MM.1S (cell line): ENCODE measurements around the gene SOBP.

Experiments used
- DNase-seq: peaks from one replicate; pipeline ENCODE4 v3.0.0-alpha.2; 2015
- H2AFZ ChIP-seq: fragments of 300-600 bp; sonication (generic); 2 replicates; pipeline ENCODE4 v1.6.0; 2016; ENCODE audit warnings: antibody characterized with exemption, low read length
- H3F3A ChIP-seq: fragments of 300-600 bp; sonication (generic); 2 replicates; pipeline ENCODE4 v1.6.1; 2016; ENCODE audit warnings: mild to moderate bottlenecking, antibody characterized with exemption, low read length, moderate library complexity, mixed read lengths; ENCODE audit not compliant: insufficient read depth
- H3K27ac ChIP-seq: fragments of 300-600 bp; sonication (generic); 2 replicates; pipeline ENCODE4 v1.5.1; 2016; ENCODE audit warnings: mild to moderate bottlenecking, low read length
- H3K27me3 ChIP-seq: fragments of 300-600 bp; sonication (generic); replicated peaks from 2 replicates; pipeline ENCODE4 v1.6.0; 2016; ENCODE audit warnings: low read length; ENCODE audit not compliant: insufficient read depth
- H3K36me3 ChIP-seq: fragments of 300-600 bp; sonication (generic); replicated peaks from 2 replicates; pipeline ENCODE4 v1.6.1; 2016; ENCODE audit warnings: mild to moderate bottlenecking, low read length, mixed read lengths; ENCODE audit not compliant: insufficient read depth
- H3K4me1 ChIP-seq: fragments of 300-600 bp; sonication (generic); 2 replicates; pipeline ENCODE4 v1.6.1; 2016; ENCODE audit warnings: low read length, mixed read lengths
- H3K4me2 ChIP-seq: fragments of 300-600 bp; sonication (generic); 2 replicates; pipeline ENCODE4 v1.6.0; 2016; ENCODE audit warnings: low read depth, low read length
- H3K4me3 ChIP-seq: fragments of 300-600 bp; sonication (generic); 2 replicates; pipeline ENCODE4 v1.5.1; 2016; ENCODE audit warnings: low read length, mixed read lengths
- H3K79me2 ChIP-seq: fragments of 300-600 bp; sonication (generic); 2 replicates; pipeline ENCODE4 v1.6.1; 2016; ENCODE audit warnings: mixed run types, low read length, mixed read lengths
- H3K9ac ChIP-seq: fragments of 300-600 bp; sonication (generic); 2 replicates; pipeline ENCODE4 v1.6.1; 2016; ENCODE audit warnings: low read length, mixed read lengths
- H3K9me2 ChIP-seq: fragments of 300-600 bp; sonication (generic); replicated peaks from 2 replicates; pipeline ENCODE4 v1.6.1; 2016; ENCODE audit warnings: mild to moderate bottlenecking, low read length, mixed read lengths; ENCODE audit not compliant: insufficient read depth
- H3K9me3 ChIP-seq: fragments of 300-600 bp; sonication (generic); replicated peaks from 2 replicates; pipeline ENCODE4 v1.6.1; 2016; ENCODE audit warnings: mild to moderate bottlenecking, low read length, mixed read lengths; ENCODE audit not compliant: insufficient read depth
- H4K20me1 ChIP-seq: fragments of 300-600 bp; sonication (generic); 2 replicates; pipeline ENCODE4 v1.6.1; 2016; ENCODE audit warnings: mild to moderate bottlenecking, low read length, moderate library complexity, mixed read lengths; ENCODE audit not compliant: insufficient read depth
- CTCF ChIP-seq: fragments of 300-600 bp; sonication (generic); IDR thresholded peaks from 2 replicates; pipeline ENCODE4 v1.5.1; 2016; ENCODE audit warnings: antibody characterized with exemption, low read length, mixed read lengths
- EZH2 ChIP-seq: fragments of 300-600 bp; sonication (generic); optimal IDR thresholded peaks from 2 replicates; pipeline ENCODE3; 2017; ENCODE audit warnings: low read depth, mild to moderate bottlenecking, antibody characterized with exemption, low read length, mixed read lengths
- EZH2phosphoT487 ChIP-seq: fragments of 300-600 bp; sonication (generic); IDR thresholded peaks from 2 replicates; pipeline ENCODE4 v1.6.1; 2018; ENCODE audit warnings: antibody characterized with exemption, low read length

SOBP gene

GRCh38 chr6:107496892-107497684, 7.2 kb downstream of the SOBP start:
- no peaks in the 10 kb centered on the region for H4K20me1 ChIP-seq
- no peaks in the 10 kb centered on the region for H3K9me3 ChIP-seq
- H3F3A ChIP-seq, result no peaks in the 10 kb centered on the region
- peaks cover 7% of the 10 kb centered on the region; the same call in 1 of the 2 replicates for H3K4me1 ChIP-seq
- no peak overlapping the region for H3K4me2 ChIP-seq
- no peak for DNase-seq
- H3K9me2 ChIP-seq, result no peaks in the 10 kb centered on the region
- no peak overlapping the region for H3K4me3 ChIP-seq
- no peak overlapping the region for H2AFZ ChIP-seq
- H3K79me2 ChIP-seq, result no peaks in the 10 kb centered on the region
- no peak overlapping the region for H3K9ac ChIP-seq
- H3K27ac ChIP-seq, result no peak overlapping the region
- H3K27me3 ChIP-seq, result no peaks in the 10 kb centered on the region
- TF ChIP-seq EZH2phosphoT487 (no peak), EZH2 (no peak), CTCF (no peak)
- no peaks in the 10 kb centered on the region for H3K36me3 ChIP-seq

- Histone ChIP-seq H2AFZ (no peak overlapping the region), H3K9ac (no peak overlapping the region), H3K9me2 (no peaks in the 10 kb centered on the region), H3K9me3 (no peaks in the 10 kb centered on the region), H3K27me3 (no peaks in the 10 kb centered on the region), H3K4me1 (no peaks in the 10 kb centered on the region), H3K4me3 (no peak overlapping the region), H3K36me3 (no peaks in the 10 kb centered on the region), H3F3A (no peaks in the 10 kb centered on the region), H3K4me2 (no peak overlapping the region), H3K79me2 (no peaks in the 10 kb centered on the region), H3K27ac (no peak overlapping the region), H4K20me1 (no peaks in the 10 kb centered on the region)
- TF ChIP-seq EZH2, result no peak
- no peak for TF ChIP-seq EZH2phosphoT487
- TF ChIP-seq CTCF, result no peak
- DNase-seq, result no peak
Observed at GRCh38 chr6:107504270-107505026, 14.5 kb downstream of the SOBP start.

GRCh38 chr6:107506145-107506544, 16.2 kb downstream of the SOBP start:
- Histone ChIP-seq H3K9me3 (no peaks in the 10 kb centered on the region), H3K36me3 (no peaks in the 10 kb centered on the region), H3K27me3 (no peaks in the 10 kb centered on the region), H3K9me2 (no peaks in the 10 kb centered on the region), H3K4me2 (no peak overlapping the region), H4K20me1 (no peaks in the 10 kb centered on the region), H3K4me1 (no peaks in the 10 kb centered on the region), H3K9ac (no peak overlapping the region), H3K27ac (no peak overlapping the region), H3K4me3 (no peak overlapping the region), H3K79me2 (no peaks in the 10 kb centered on the region), H3F3A (no peaks in the 10 kb centered on the region), H2AFZ (no peak overlapping the region)
- no peak for TF ChIP-seq CTCF
- no peak for DNase-seq
